WTC11 (cell line): ENCODE results near the gene FCN1. TPM values are rescaled to one million over a fixed set of nuclear protein-coding genes. Genes with fewer than 3 reads are reported as not detected.

Experiments used
- ATAC-seq: fragments of 200-7000 bp; cut with Tn5 transposase; 2 replicates; pipeline ENCODE4 v1.10.0; 2021; ENCODE audit warnings: mild to moderate bottlenecking, moderate library complexity
- CTCF ChIA-PET: fragments of 300-600 bp; sonication (Branson Sonifier 250); formaldehyde crosslinking; loops from one replicate; lab custom pipeline; 2021; ENCODE audit warnings: antibody characterized with exemption; lab: Charles Lee
- POLR2A ChIA-PET: fragments of 350-600 bp; sonication (Branson Sonifier 250); formaldehyde crosslinking; loops from one replicate; lab custom pipeline; 2021; ENCODE audit warnings: antibody characterized with exemption; lab: Charles Lee
- DNase-seq: peaks from one replicate; pipeline ENCODE4 v3.0.0; 2021; ENCODE audit warnings: low spot score
- H3K27ac Mint-ChIP-seq: 2 replicates; pipeline ENCODE4 v1.8.0; 2021; ENCODE audit warnings: mixed read lengths
- H3K27me3 Mint-ChIP-seq: 2 replicates; pipeline ENCODE4 v1.8.0; 2021; ENCODE audit warnings: low read depth, mild to moderate bottlenecking, moderate library complexity, mixed read lengths
- H3K36me3 Mint-ChIP-seq: 2 replicates; pipeline ENCODE4 v1.8.0; 2021; ENCODE audit warnings: mixed read lengths
- H3K4me1 Mint-ChIP-seq: 2 replicates; pipeline ENCODE4 v1.8.0; 2022; ENCODE audit warnings: mixed read lengths
- H3K4me3 Mint-ChIP-seq: 2 replicates; pipeline ENCODE4 v1.8.0; 2021; ENCODE audit warnings: mild to moderate bottlenecking, moderate library complexity, mixed read lengths
- H3K9me3 Mint-ChIP-seq: 2 replicates; pipeline ENCODE4 v1.8.0; 2021; ENCODE audit warnings: mixed read lengths
- ATF1 ChIP-seq: sonication (generic); formaldehyde crosslinking; IDR thresholded peaks from 2 replicates; pipeline ENCODE4 v1.8.1; 2023; ENCODE audit warnings: mild to moderate bottlenecking, moderate library complexity, missing genetic modification reagents
- CBFB ChIP-seq: sonication (generic); formaldehyde crosslinking; IDR thresholded peaks from 2 replicates; pipeline ENCODE4 v1.8.1; 2022; ENCODE audit warnings: mild to moderate bottlenecking, low read depth, missing genetic modification reagents
- CREM ChIP-seq: sonication (generic); formaldehyde crosslinking; IDR thresholded peaks from 2 replicates; pipeline ENCODE4 v1.8.1; 2022; ENCODE audit warnings: mild to moderate bottlenecking, missing genetic modification reagents, moderate library complexity
- KAT7 ChIP-seq: sonication (generic); formaldehyde crosslinking; IDR thresholded peaks from 2 replicates; pipeline ENCODE4 v1.8.1; 2023; ENCODE audit warnings: missing genetic modification reagents, mild to moderate bottlenecking, borderline replicate concordance
- TP53 ChIP-seq: sonication (generic); formaldehyde crosslinking; IDR thresholded peaks from 2 replicates; pipeline ENCODE4 v1.8.1; 2023; ENCODE audit warnings: mild to moderate bottlenecking, missing genetic modification reagents
- ZNF121 ChIP-seq: sonication (generic); formaldehyde crosslinking; IDR thresholded peaks from 2 replicates; pipeline ENCODE4 v1.8.0; 2023; ENCODE audit warnings: missing genetic modification reagents
- ZNF219 ChIP-seq: sonication (generic); formaldehyde crosslinking; IDR thresholded peaks from 2 replicates; pipeline ENCODE4 v1.8.0; 2023; ENCODE audit warnings: missing genetic modification reagents, mild to moderate bottlenecking, borderline replicate concordance
- ZNF263 ChIP-seq: sonication (generic); formaldehyde crosslinking; IDR thresholded peaks from 2 replicates; pipeline ENCODE4 v1.8.1; 2022; ENCODE audit warnings: low read depth, mild to moderate bottlenecking, moderate library complexity, missing genetic modification reagents
- total RNA-seq: library from RNA; stranded (reverse); gene quantifications from 3 replicates; pipeline ENCODE4 v1.2.3, GENCODE V29; 2021
- TF ChIP-seq, protein P1 (sequence below): fragments of 200-600 bp; IDR thresholded peaks from 2 replicates; pipeline ENCODE4 v1.8.0; 2022; ENCODE audit warnings: antibody characterized with exemption
- TF ChIP-seq, protein P2 (sequence below): sonication (generic); formaldehyde crosslinking; IDR thresholded peaks from 2 replicates; pipeline ENCODE4 v1.8.0; 2022; ENCODE audit warnings: mild to moderate bottlenecking, missing genetic modification reagents
- TF ChIP-seq, protein P3 (sequence below): sonication (generic); formaldehyde crosslinking; conservative IDR thresholded peaks from 2 replicates; pipeline ENCODE4 v1.8.1; 2023; ENCODE audit warnings: mild to moderate bottlenecking, low read depth, missing genetic modification reagents, moderate library complexity
- TF ChIP-seq, protein P4 (sequence below): sonication (generic); formaldehyde crosslinking; IDR thresholded peaks from 2 replicates; pipeline ENCODE4 v1.8.1; 2022; ENCODE audit warnings: mild to moderate bottlenecking, moderate library complexity, missing genetic modification reagents
- TF ChIP-seq, protein P5 (sequence below): fragments of 250-450 bp; sonication (Bioruptor Pico); IDR thresholded peaks from 2 replicates; pipeline ENCODE4 v1.9.0; 2021; ENCODE audit warnings: mild to moderate bottlenecking, borderline replicate concordance
- TF ChIP-seq, protein P6 (sequence below): fragments of 250-450 bp; sonication (Bioruptor Pico); IDR thresholded peaks from 2 replicates; pipeline ENCODE4 v1.9.0; 2021; ENCODE audit warnings: mild to moderate bottlenecking

Gene FCN1
- total RNA-seq, 1 experiment from 2014 or later: not detected

DNA sequence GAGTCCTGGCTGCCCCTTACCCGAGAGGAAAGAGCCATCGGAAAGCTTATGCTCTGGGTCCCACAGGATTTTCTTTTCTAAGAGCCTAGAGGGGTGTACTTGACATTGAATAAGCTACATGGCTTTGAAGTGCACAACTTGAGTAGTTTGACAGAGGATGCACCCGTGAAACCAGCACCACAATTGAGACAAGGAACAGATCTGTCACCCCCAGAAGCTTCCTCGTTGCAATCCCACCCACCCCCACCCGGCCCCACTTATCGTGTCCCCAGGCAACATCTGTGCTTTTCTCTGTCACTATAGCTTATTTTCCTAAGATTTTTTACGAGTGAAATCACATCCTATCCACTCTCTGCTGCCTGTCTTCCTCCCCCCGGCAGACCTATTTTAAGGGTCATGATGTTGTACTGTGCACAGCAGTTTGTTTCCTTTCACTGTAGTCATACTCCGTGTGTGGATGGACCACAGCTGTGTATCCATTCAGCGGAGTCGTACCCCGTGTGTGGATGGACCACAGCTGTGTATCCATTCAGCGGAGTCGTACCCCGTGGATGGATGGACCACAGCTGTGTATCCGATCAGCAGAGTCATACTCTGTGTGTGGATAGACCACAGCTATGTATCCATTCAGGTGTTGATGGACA lies 45.9 kb downstream of the FCN1 start:
- no peak overlapping the region for H3K4me3 Mint-ChIP-seq
- H3K27me3 Mint-ChIP-seq: no peaks in the 10 kb centered on the region
- no peaks in the 10 kb centered on the region for H3K36me3 Mint-ChIP-seq
- ChIA-PET POLR2A (no interaction called here), CTCF (interaction anchor here (0.6 to 1.0 kb wide), 2 partner anchors 111 to 216 kb away, joined by 3 read pairs; partner anchors contain the start of gene OLFM1)
- TF ChIP-seq KAT7 (CRISPR knock-in tag): no peak
- TF ChIP-seq, protein P1, sequence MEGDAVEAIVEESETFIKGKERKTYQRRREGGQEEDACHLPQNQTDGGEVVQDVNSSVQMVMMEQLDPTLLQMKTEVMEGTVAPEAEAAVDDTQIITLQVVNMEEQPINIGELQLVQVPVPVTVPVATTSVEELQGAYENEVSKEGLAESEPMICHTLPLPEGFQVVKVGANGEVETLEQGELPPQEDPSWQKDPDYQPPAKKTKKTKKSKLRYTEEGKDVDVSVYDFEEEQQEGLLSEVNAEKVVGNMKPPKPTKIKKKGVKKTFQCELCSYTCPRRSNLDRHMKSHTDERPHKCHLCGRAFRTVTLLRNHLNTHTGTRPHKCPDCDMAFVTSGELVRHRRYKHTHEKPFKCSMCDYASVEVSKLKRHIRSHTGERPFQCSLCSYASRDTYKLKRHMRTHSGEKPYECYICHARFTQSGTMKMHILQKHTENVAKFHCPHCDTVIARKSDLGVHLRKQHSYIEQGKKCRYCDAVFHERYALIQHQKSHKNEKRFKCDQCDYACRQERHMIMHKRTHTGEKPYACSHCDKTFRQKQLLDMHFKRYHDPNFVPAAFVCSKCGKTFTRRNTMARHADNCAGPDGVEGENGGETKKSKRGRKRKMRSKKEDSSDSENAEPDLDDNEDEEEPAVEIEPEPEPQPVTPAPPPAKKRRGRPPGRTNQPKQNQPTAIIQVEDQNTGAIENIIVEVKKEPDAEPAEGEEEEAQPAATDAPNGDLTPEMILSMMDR: no peak
- TF ChIP-seq ZNF219: no peak
- no peak for TF ChIP-seq TP53 (CRISPR knock-in tag)
- TF ChIP-seq, protein P2, sequence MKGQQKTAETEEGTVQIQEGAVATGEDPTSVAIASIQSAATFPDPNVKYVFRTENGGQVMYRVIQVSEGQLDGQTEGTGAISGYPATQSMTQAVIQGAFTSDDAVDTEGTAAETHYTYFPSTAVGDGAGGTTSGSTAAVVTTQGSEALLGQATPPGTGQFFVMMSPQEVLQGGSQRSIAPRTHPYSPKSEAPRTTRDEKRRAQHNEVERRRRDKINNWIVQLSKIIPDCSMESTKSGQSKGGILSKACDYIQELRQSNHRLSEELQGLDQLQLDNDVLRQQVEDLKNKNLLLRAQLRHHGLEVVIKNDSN (CRISPR knock-in tag): no peak
- no peak for TF ChIP-seq ATF1 (CRISPR knock-in tag)
- TF ChIP-seq CBFB (CRISPR knock-in tag): no peak
- TF ChIP-seq, protein P3, sequence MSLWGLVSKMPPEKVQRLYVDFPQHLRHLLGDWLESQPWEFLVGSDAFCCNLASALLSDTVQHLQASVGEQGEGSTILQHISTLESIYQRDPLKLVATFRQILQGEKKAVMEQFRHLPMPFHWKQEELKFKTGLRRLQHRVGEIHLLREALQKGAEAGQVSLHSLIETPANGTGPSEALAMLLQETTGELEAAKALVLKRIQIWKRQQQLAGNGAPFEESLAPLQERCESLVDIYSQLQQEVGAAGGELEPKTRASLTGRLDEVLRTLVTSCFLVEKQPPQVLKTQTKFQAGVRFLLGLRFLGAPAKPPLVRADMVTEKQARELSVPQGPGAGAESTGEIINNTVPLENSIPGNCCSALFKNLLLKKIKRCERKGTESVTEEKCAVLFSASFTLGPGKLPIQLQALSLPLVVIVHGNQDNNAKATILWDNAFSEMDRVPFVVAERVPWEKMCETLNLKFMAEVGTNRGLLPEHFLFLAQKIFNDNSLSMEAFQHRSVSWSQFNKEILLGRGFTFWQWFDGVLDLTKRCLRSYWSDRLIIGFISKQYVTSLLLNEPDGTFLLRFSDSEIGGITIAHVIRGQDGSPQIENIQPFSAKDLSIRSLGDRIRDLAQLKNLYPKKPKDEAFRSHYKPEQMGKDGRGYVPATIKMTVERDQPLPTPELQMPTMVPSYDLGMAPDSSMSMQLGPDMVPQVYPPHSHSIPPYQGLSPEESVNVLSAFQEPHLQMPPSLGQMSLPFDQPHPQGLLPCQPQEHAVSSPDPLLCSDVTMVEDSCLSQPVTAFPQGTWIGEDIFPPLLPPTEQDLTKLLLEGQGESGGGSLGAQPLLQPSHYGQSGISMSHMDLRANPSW (CRISPR knock-in tag): no peak
- TF ChIP-seq CREM (CRISPR knock-in tag): no peak
- TF ChIP-seq, protein P4, sequence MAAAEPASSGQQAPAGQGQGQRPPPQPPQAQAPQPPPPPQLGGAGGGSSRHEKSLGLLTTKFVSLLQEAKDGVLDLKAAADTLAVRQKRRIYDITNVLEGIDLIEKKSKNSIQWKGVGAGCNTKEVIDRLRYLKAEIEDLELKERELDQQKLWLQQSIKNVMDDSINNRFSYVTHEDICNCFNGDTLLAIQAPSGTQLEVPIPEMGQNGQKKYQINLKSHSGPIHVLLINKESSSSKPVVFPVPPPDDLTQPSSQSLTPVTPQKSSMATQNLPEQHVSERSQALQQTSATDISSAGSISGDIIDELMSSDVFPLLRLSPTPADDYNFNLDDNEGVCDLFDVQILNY (CRISPR knock-in tag): no peak
- TF ChIP-seq ZNF263 (CRISPR knock-in tag): no peak
- TF ChIP-seq, protein P5, sequence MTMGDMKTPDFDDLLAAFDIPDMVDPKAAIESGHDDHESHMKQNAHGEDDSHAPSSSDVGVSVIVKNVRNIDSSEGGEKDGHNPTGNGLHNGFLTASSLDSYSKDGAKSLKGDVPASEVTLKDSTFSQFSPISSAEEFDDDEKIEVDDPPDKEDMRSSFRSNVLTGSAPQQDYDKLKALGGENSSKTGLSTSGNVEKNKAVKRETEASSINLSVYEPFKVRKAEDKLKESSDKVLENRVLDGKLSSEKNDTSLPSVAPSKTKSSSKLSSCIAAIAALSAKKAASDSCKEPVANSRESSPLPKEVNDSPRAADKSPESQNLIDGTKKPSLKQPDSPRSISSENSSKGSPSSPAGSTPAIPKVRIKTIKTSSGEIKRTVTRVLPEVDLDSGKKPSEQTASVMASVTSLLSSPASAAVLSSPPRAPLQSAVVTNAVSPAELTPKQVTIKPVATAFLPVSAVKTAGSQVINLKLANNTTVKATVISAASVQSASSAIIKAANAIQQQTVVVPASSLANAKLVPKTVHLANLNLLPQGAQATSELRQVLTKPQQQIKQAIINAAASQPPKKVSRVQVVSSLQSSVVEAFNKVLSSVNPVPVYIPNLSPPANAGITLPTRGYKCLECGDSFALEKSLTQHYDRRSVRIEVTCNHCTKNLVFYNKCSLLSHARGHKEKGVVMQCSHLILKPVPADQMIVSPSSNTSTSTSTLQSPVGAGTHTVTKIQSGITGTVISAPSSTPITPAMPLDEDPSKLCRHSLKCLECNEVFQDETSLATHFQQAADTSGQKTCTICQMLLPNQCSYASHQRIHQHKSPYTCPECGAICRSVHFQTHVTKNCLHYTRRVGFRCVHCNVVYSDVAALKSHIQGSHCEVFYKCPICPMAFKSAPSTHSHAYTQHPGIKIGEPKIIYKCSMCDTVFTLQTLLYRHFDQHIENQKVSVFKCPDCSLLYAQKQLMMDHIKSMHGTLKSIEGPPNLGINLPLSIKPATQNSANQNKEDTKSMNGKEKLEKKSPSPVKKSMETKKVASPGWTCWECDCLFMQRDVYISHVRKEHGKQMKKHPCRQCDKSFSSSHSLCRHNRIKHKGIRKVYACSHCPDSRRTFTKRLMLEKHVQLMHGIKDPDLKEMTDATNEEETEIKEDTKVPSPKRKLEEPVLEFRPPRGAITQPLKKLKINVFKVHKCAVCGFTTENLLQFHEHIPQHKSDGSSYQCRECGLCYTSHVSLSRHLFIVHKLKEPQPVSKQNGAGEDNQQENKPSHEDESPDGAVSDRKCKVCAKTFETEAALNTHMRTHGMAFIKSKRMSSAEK (CRISPR knock-in tag): no peak
- no peak for TF ChIP-seq ZNF121 (CRISPR knock-in tag)
- TF ChIP-seq, protein P6, sequence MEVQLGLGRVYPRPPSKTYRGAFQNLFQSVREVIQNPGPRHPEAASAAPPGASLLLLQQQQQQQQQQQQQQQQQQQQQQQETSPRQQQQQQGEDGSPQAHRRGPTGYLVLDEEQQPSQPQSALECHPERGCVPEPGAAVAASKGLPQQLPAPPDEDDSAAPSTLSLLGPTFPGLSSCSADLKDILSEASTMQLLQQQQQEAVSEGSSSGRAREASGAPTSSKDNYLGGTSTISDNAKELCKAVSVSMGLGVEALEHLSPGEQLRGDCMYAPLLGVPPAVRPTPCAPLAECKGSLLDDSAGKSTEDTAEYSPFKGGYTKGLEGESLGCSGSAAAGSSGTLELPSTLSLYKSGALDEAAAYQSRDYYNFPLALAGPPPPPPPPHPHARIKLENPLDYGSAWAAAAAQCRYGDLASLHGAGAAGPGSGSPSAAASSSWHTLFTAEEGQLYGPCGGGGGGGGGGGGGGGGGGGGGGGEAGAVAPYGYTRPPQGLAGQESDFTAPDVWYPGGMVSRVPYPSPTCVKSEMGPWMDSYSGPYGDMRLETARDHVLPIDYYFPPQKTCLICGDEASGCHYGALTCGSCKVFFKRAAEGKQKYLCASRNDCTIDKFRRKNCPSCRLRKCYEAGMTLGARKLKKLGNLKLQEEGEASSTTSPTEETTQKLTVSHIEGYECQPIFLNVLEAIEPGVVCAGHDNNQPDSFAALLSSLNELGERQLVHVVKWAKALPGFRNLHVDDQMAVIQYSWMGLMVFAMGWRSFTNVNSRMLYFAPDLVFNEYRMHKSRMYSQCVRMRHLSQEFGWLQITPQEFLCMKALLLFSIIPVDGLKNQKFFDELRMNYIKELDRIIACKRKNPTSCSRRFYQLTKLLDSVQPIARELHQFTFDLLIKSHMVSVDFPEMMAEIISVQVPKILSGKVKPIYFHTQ (CRISPR knock-in tag): no peak
- H3K27ac Mint-ChIP-seq: peak overlapping the region; percentile 51; the same call in 1 of the 2 replicates
- H3K4me1 Mint-ChIP-seq: no peaks in the 10 kb centered on the region
- no peaks in the 10 kb centered on the region for H3K9me3 Mint-ChIP-seq
- ATAC-seq (no peak), DNase-seq (no peak)
